ENCODE results near the gene BLM.
"Not testable (repeated sequence)": the region's sequence is repeated elsewhere in the genome, so short reads cannot be mapped to it uniquely, and the experiment has no call there.

BLM gene

GRCh38 chr15:90685591-90686434 is 31.3 kb upstream of the BLM start:
- FAIRE-seq = no peak

GRCh38 chr15:90686435-90687218 is 30.5 kb upstream of the BLM start:
- FAIRE-seq = peak; percentile 38
- DNase-seq (ENCODE audit: insufficient read length, low spot score) = no peak
- TF ChIP-seq CTCF (IDR thresholded peaks at IDR 0.05; ENCODE audit: insufficient read depth, missing control alignments) = no peak

More at GRCh38 chr15:90685591-90686434, 31.3 kb upstream of the BLM start:
- no peak for TF ChIP-seq CTCF (IDR thresholded peaks at IDR 0.05; ENCODE audit: insufficient read depth, missing control alignments)
- no peak for DNase-seq (ENCODE audit: insufficient read length, low spot score)

- FAIRE-seq = not testable (repeated sequence)
These were observed 27.7 kb upstream of the BLM start for GRCh38 chr15:90689326-90689961.

GRCh38 chr15:90690585-90690984 is 26.6 kb upstream of the BLM start:
- DNase-seq (ENCODE audit: insufficient read length, low spot score) (no peak), FAIRE-seq (no peak)
- no peak for TF ChIP-seq CTCF (IDR thresholded peaks at IDR 0.05; ENCODE audit: insufficient read depth, missing control alignments)

More at GRCh38 chr15:90689326-90689961, 27.7 kb upstream of the BLM start:
- DNase-seq (ENCODE audit: insufficient read length, low spot score) = not testable (repeated sequence)

- no peak for DNase-seq (ENCODE audit: insufficient read length, low spot score)
- no peak for FAIRE-seq
- TF ChIP-seq CTCF (IDR thresholded peaks at IDR 0.05; ENCODE audit: insufficient read depth, missing control alignments) = no peak
These were observed 25.8 kb upstream of the BLM start for GRCh38 chr15:90691369-90691768.

- FAIRE-seq = no peak
- TF ChIP-seq CTCF (IDR thresholded peaks at IDR 0.05; ENCODE audit: insufficient read depth, missing control alignments) = no peak
- DNase-seq (ENCODE audit: insufficient read length, low spot score) = no peak
These were observed 25.0 kb upstream of the BLM start for GRCh38 chr15:90691982-90692773.

- FAIRE-seq (no peak), DNase-seq (ENCODE audit: insufficient read length, low spot score) (no peak)
- TF ChIP-seq CTCF (IDR thresholded peaks at IDR 0.05; ENCODE audit: insufficient read depth, missing control alignments) = no peak
These were observed 22.2 kb upstream of the BLM start for GRCh38 chr15:90694987-90695386.
